Astrocyte of the hippocampus (primary cell): ENCODE data around the gene PLEKHG3.
"Not testable (repeated sequence)": the region's sequence is repeated elsewhere in the genome, so short reads cannot be mapped to it uniquely, and the experiment has no call there.

Experiments used
- DNase-seq: peaks from one replicate; pipeline ENCODE4 v3.0.0; 2011; ENCODE audit warnings: low read depth, low spot score

PLEKHG3 gene

GRCh38 chr14:64688031-64688430 lies 16.2 kb upstream of the PLEKHG3 start:
- DNase-seq = no peak

- DNase-seq = no peak
Measured at GRCh38 chr14:64688811-64689281, 15.4 kb upstream of the PLEKHG3 start.

- no peak for DNase-seq
Measured at GRCh38 chr14:64689289-64689688, 14.9 kb upstream of the PLEKHG3 start.

GRCh38 chr14:64690607-64691006 lies 13.6 kb upstream of the PLEKHG3 start:
- not testable (repeated sequence) for DNase-seq

- no peak for DNase-seq
Measured at GRCh38 chr14:64691376-64691775, 12.8 kb upstream of the PLEKHG3 start.

GRCh38 chr14:64692189-64692985 lies 11.8 kb upstream of the PLEKHG3 start:
- DNase-seq = no peak

- no peak for DNase-seq
Measured at GRCh38 chr14:64692986-64693809, 11.0 kb upstream of the PLEKHG3 start.

- no peak for DNase-seq
Measured at GRCh38 chr14:64693810-64694165, 10.4 kb upstream of the PLEKHG3 start.

- DNase-seq = no peak
Measured at GRCh38 chr14:64695071-64695470, 9.2 kb upstream of the PLEKHG3 start.

- no peak for DNase-seq
Measured at GRCh38 chr14:64696355-64696857, 7.8 kb upstream of the PLEKHG3 start.

- DNase-seq = no peak
Measured at GRCh38 chr14:64698903-64699302, 5.3 kb upstream of the PLEKHG3 start.

- DNase-seq = no peak
Measured at GRCh38 chr14:64700290-64700689, 3.9 kb upstream of the PLEKHG3 start.

GRCh38 chr14:64700894-64701293 lies 3.3 kb upstream of the PLEKHG3 start:
- no peak for DNase-seq

GRCh38 chr14:64701660-64702059 lies 2.6 kb upstream of the PLEKHG3 start:
- no peak for DNase-seq

- no peak for DNase-seq
Measured at GRCh38 chr14:64702493-64703394, 1.5 kb upstream of the PLEKHG3 start.

GRCh38 chr14:64703395-64704142 lies 655 bp upstream of the PLEKHG3 start:
- DNase-seq = peak; percentile 50

- peak; percentile 66 for DNase-seq
Measured at GRCh38 chr14:64704743-64705380, 638 bp downstream of the PLEKHG3 start.

- no peak for DNase-seq
Measured at GRCh38 chr14:64705381-64706118, 1.3 kb downstream of the PLEKHG3 start.

GRCh38 chr14:64706119-64706592 lies 1.9 kb downstream of the PLEKHG3 start:
- DNase-seq = no peak
